DND-41 (cell line): ENCODE measurements around the gene SIGLEC9.

Experiments used
- CTCF ChIP-seq: IDR thresholded peaks from 2 replicates; pipeline ENCODE4 v1.5.1; 2012; ENCODE audit warnings: borderline replicate concordance, low read length, moderate library complexity, mild to moderate bottlenecking; ENCODE audit not compliant: poor library complexity, severe bottlenecking; ENCODE audit errors: extremely low read depth
- EZH2 ChIP-seq: IDR thresholded peaks from 3 replicates; pipeline ENCODE4 v1.6.1; 2012; ENCODE audit warnings: borderline replicate concordance, low read depth, mild to moderate bottlenecking, moderate library complexity, low read length, inconsistent platforms; ENCODE audit not compliant: severe bottlenecking

- TF ChIP-seq CTCF, result no peak
- TF ChIP-seq EZH2, result no peak
These were observed 48.0 kb upstream of the SIGLEC9 start for GRCh38 chr19:51076631-51077213.
